ENCODE data around the gene MTTP.

DNA sequence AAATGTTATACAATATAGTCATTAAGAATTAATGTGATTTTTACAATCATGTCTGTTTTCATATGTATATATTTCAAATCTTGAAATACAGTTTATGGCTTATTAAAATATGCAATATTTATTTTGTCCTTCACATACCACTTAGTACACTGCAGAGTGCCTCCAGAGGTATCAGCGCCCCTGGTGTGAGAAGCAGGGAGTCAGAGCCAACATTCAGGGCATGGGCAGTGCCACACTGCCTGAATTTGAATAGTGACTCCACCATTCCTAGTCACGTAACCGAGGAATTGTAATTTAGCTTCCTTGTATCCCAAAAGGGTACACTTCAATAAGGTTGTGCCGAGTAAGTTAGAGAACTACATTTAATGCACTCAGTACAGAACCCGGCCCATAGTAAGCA, 87.3 kb downstream of the MTTP start:
- TF ChIP-seq, protein P1, sequence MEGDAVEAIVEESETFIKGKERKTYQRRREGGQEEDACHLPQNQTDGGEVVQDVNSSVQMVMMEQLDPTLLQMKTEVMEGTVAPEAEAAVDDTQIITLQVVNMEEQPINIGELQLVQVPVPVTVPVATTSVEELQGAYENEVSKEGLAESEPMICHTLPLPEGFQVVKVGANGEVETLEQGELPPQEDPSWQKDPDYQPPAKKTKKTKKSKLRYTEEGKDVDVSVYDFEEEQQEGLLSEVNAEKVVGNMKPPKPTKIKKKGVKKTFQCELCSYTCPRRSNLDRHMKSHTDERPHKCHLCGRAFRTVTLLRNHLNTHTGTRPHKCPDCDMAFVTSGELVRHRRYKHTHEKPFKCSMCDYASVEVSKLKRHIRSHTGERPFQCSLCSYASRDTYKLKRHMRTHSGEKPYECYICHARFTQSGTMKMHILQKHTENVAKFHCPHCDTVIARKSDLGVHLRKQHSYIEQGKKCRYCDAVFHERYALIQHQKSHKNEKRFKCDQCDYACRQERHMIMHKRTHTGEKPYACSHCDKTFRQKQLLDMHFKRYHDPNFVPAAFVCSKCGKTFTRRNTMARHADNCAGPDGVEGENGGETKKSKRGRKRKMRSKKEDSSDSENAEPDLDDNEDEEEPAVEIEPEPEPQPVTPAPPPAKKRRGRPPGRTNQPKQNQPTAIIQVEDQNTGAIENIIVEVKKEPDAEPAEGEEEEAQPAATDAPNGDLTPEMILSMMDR (IDR thresholded peaks at IDR 0.05): no peak
- no peak for TF ChIP-seq POLR2A (IDR thresholded peaks at IDR 0.05)

Measured in breast epithelium (tissue), 3 donors.